HepG2 (cell line): Measurements from ENCODE around the gene PARVA.

Experiments used
- CBX2 ChIP-seq, 2 experiments: fragments of 200-600 bp in 1 of 2; sonication (generic); formaldehyde crosslinking in 1 of 2; IDR thresholded peaks; 2 replicates each; pipeline versions ENCODE4 v1.7.0 to v1.8.1; 2018 to 2022; ENCODE audit warnings: low read depth in 2 of 2, low read length in 1 of 2, mild to moderate bottlenecking in 1 of 2, missing genetic modification reagents in 1 of 2
- EZH2 ChIP-seq: conservative IDR thresholded peaks from 2 replicates; pipeline ENCODE4 v1.6.1; 2012; ENCODE audit warnings: mild to moderate bottlenecking, low read depth, low read length, moderate library complexity
- FOXJ3 ChIP-seq: sonication (generic); formaldehyde crosslinking; IDR thresholded peaks from 2 replicates; pipeline ENCODE4 v1.4.0; 2020; ENCODE audit warnings: missing genetic modification reagents, mild to moderate bottlenecking, borderline replicate concordance
- PBX2 ChIP-seq: IDR thresholded peaks from 2 replicates; pipeline ENCODE4 v1.6.1; 2016; ENCODE audit warnings: control low read depth
- RFXAP ChIP-seq: sonication (generic); formaldehyde crosslinking; IDR thresholded peaks from 2 replicates; pipeline ENCODE4 v1.4.0; 2020; ENCODE audit warnings: missing genetic modification reagents, borderline replicate concordance
- SNRNP70 ChIP-seq: fragments of 200-400 bp; formaldehyde crosslinking; IDR thresholded peaks from 2 replicates; pipeline ENCODE4 v1.6.1; 2017; ENCODE audit warnings: mild to moderate bottlenecking, low read depth, low read length, moderate library complexity
- SRY ChIP-seq: sonication (generic); formaldehyde crosslinking; IDR thresholded peaks from 2 replicates; pipeline ENCODE4 v1.8.0; 2022; ENCODE audit warnings: mild to moderate bottlenecking, missing genetic modification reagents
- XRCC5 ChIP-seq: fragments of 200-400 bp; formaldehyde crosslinking; optimal IDR thresholded peaks from 2 replicates; pipeline ENCODE3; 2017; ENCODE audit warnings: mild to moderate bottlenecking, low read length
- ZNF597 ChIP-seq: sonication (generic); formaldehyde crosslinking; IDR thresholded peaks from 2 replicates; pipeline ENCODE4 v1.5.0; 2020; ENCODE audit warnings: missing genetic modification reagents
- ZNF720 ChIP-seq: sonication (generic); formaldehyde crosslinking; IDR thresholded peaks from 2 replicates; pipeline ENCODE4 v1.4.0; 2020; ENCODE audit warnings: missing genetic modification reagents
- TF ChIP-seq, protein P1 (sequence below): sonication (generic); formaldehyde crosslinking; IDR thresholded peaks from 2 replicates; pipeline ENCODE4 v1.5.0; 2020; ENCODE audit warnings: missing genetic modification reagents

DNA sequence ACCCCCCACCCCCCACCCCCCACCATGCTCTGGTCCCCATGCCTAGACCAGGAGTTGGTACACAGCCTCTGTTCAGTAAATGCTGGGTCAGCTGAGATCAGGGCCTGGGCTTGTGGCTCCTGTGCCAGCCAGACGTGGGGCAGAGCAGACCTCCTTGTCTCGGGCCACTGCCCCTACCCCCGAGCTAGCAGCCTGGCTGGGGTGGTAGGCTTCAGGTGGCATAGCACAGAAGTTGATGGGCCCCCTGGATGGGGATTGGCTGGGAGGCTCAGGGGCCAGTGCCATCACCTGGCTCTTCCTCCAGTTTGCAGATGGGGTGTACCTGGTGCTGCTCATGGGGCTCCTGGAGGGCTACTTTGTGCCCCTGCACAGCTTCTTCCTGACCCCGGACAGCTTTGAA is 139.9 kb downstream of the PARVA start:
- no peak for TF ChIP-seq PBX2
- TF ChIP-seq SNRNP70: no peak
- no peak for TF ChIP-seq SRY
- no peak for TF ChIP-seq CBX2 (IDR thresholded peaks at IDR 0.05; ENCODE audit: low read depth, low read length)
- TF ChIP-seq CBX2 (CRISPR knock-in tag; IDR thresholded peaks at IDR 0.05; ENCODE audit: low read depth): no peak
- TF ChIP-seq FOXJ3: no peak
- TF ChIP-seq, protein P1, sequence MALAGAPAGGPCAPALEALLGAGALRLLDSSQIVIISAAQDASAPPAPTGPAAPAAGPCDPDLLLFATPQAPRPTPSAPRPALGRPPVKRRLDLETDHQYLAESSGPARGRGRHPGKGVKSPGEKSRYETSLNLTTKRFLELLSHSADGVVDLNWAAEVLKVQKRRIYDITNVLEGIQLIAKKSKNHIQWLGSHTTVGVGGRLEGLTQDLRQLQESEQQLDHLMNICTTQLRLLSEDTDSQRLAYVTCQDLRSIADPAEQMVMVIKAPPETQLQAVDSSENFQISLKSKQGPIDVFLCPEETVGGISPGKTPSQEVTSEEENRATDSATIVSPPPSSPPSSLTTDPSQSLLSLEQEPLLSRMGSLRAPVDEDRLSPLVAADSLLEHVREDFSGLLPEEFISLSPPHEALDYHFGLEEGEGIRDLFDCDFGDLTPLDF (CRISPR knock-in tag): no peak
- no peak for TF ChIP-seq RFXAP (CRISPR knock-in tag)
- no peak for TF ChIP-seq EZH2
- no peak for TF ChIP-seq ZNF720 (CRISPR knock-in tag)
- TF ChIP-seq ZNF597 (CRISPR knock-in tag): no peak
- TF ChIP-seq XRCC5: no peak
